ENCODE data around the gene ARL17B.
"Not testable (repeated sequence)": the region's sequence is repeated elsewhere in the genome, so short reads cannot be mapped to it uniquely, and the experiment has no call there.

DNA sequence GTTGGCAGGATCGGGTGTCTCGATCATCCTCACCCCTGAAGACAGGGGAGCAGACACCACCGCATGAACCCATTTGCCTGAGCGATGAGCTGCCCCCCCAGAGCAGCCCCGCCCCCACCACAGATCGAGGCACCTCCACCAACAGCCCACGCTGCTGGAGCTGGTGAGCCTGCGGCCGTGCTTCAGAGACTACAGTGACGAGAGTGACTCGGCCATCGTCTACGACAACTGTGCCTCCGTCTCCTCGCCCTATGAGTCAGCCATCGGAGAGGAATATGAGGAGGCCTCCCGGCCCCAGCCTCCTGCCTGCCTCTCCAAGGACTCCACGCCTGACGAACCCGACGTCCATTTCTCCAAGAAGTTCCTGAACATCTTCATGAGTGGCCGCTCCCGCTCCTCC is 117.6 kb downstream of the ARL17B start:
- TF ChIP-seq CTCF, POLR2A (IDR thresholded peaks at IDR 0.05): not testable (repeated sequence)
